ENCODE results near the gene UNC5CL. TPM values are rescaled to one million over a fixed set of nuclear protein-coding genes. Genes with fewer than 3 reads are reported as not detected.

UNC5CL gene
- polyA plus RNA-seq, 1 donor (not counting 4 experiments of a cell fraction or from before 2014, with no cell fraction given), result 0.34 TPM

GRCh38 chr6:41036186-41036585, 2.8 kb downstream of the UNC5CL start:
- dilution Hi-C loops (cut with MboI; ENCODE audit: extremely low pct_ligation_motif_present, low sequenced_read_pairs), result no loop called here
- TF ChIP-seq EZH2 (IDR thresholded peaks at IDR 0.05; ENCODE audit: low read length), result no peak
- no peaks in the 10 kb centered on the region for H3K9me1 ChIP-seq (ENCODE audit: control insufficient read depth, extremely low read depth, insufficient read depth, low read length)
- no peaks in the 10 kb centered on the region for H3K27me3 ChIP-seq (ENCODE audit: control insufficient read depth, extremely low read depth, insufficient read depth, low read length)
- H3K4me2 ChIP-seq (ENCODE audit: control insufficient read depth, extremely low read depth, insufficient read depth, low read depth, low read length), result peak overlapping the region; percentile 70
- H3K4me1 ChIP-seq (ENCODE audit: control insufficient read depth, extremely low read depth, insufficient read depth, low read length), result peaks cover 45% of the 10 kb centered on the region
- H3K36me3 ChIP-seq (ENCODE audit: control insufficient read depth in 2 of 2, extremely low read depth in 1 of 2, insufficient read depth in 2 of 2, low read length in 2 of 2), result no peaks in the 10 kb centered on the region
- no peak for DNase-seq (ENCODE audit: low read depth, low spot score)
- H3K9ac ChIP-seq (ENCODE audit: control insufficient read depth, extremely low read depth, insufficient read depth, low read length), result no peak overlapping the region
- no peaks in the 10 kb centered on the region for H4K20me1 ChIP-seq (ENCODE audit: control insufficient read depth, extremely low read depth, insufficient read depth, low read length)
- H2AFZ ChIP-seq (ENCODE audit: control insufficient read depth, low read length), result no peak overlapping the region
- peak overlapping the region; percentile 47 for H3K27ac ChIP-seq (ENCODE audit: control insufficient read depth, insufficient read depth, low read length)
- FAIRE-seq, result peak; percentile 60
- H3K79me2 ChIP-seq (ENCODE audit: control insufficient read depth, insufficient read depth, low read length), result no peaks in the 10 kb centered on the region
- no peak overlapping the region for H3K4me3 ChIP-seq (ENCODE audit: control insufficient read depth in 2 of 3, extremely low read depth in 1 of 3, insufficient read depth in 2 of 3, low read depth in 1 of 3, low read length in 3 of 3)
- no peaks in the 10 kb centered on the region for H3K9me3 ChIP-seq (ENCODE audit: control insufficient read depth, low read depth, low read length)

DNA sequence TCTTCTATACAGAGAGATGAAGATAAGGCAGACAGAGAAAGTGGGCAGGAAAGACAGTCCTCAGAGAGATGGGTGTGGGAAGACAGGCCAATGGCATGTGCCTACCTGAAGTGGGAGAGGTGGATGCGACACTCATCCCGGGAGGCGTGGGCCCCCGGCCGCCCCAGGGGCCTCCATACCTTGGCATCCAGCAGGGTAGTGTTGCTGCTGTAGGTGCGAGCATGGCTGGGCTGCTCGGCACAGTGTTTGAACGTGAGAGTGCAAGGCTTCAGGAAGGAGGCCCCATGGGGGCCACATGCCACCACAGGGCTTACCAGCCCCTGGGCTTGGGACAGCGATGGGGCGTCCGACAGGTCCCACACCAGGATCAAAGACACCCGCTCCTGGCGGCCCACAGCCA, 5.2 kb downstream of the UNC5CL start:
- Histone ChIP-seq H3K9me3 (ENCODE audit: control insufficient read depth, low read depth, low read length) (no peaks in the 10 kb centered on the region), H3K9me1 (ENCODE audit: control insufficient read depth, extremely low read depth, insufficient read depth, low read length) (no peaks in the 10 kb centered on the region), H4K20me1 (ENCODE audit: control insufficient read depth, extremely low read depth, insufficient read depth, low read length) (no peaks in the 10 kb centered on the region), H3K9ac (ENCODE audit: control insufficient read depth, extremely low read depth, insufficient read depth, low read length) (no peak overlapping the region), H2AFZ (ENCODE audit: control insufficient read depth, low read length) (no peak overlapping the region), H3K27me3 (ENCODE audit: control insufficient read depth, extremely low read depth, insufficient read depth, low read length) (no peaks in the 10 kb centered on the region), H3K4me1 (ENCODE audit: control insufficient read depth, extremely low read depth, insufficient read depth, low read length) (peaks cover 25% of the 10 kb centered on the region), H3K27ac (ENCODE audit: control insufficient read depth, insufficient read depth, low read length) (no peak overlapping the region), H3K4me2 (ENCODE audit: control insufficient read depth, extremely low read depth, insufficient read depth, low read depth, low read length) (no peak overlapping the region), H3K79me2 (ENCODE audit: control insufficient read depth, insufficient read depth, low read length) (no peaks in the 10 kb centered on the region), H3K4me3 (ENCODE audit: control insufficient read depth in 2 of 3, extremely low read depth in 1 of 3, insufficient read depth in 2 of 3, low read depth in 1 of 3, low read length in 3 of 3) (no peak overlapping the region), H3K36me3 (ENCODE audit: control insufficient read depth in 2 of 2, extremely low read depth in 1 of 2, insufficient read depth in 2 of 2, low read length in 2 of 2) (no peaks in the 10 kb centered on the region)
- DNase-seq (ENCODE audit: low read depth, low spot score) (no peak), FAIRE-seq (no peak)
- dilution Hi-C loops (cut with MboI; ENCODE audit: extremely low pct_ligation_motif_present, low sequenced_read_pairs), result no loop called here
- TF ChIP-seq EZH2 (IDR thresholded peaks at IDR 0.05; ENCODE audit: low read length), result no peak
- TF ChIP-seq, protein P1, sequence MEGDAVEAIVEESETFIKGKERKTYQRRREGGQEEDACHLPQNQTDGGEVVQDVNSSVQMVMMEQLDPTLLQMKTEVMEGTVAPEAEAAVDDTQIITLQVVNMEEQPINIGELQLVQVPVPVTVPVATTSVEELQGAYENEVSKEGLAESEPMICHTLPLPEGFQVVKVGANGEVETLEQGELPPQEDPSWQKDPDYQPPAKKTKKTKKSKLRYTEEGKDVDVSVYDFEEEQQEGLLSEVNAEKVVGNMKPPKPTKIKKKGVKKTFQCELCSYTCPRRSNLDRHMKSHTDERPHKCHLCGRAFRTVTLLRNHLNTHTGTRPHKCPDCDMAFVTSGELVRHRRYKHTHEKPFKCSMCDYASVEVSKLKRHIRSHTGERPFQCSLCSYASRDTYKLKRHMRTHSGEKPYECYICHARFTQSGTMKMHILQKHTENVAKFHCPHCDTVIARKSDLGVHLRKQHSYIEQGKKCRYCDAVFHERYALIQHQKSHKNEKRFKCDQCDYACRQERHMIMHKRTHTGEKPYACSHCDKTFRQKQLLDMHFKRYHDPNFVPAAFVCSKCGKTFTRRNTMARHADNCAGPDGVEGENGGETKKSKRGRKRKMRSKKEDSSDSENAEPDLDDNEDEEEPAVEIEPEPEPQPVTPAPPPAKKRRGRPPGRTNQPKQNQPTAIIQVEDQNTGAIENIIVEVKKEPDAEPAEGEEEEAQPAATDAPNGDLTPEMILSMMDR (optimal IDR thresholded peaks at IDR 0.05 in 1 of 3, IDR thresholded peaks at IDR 0.05 in 1 of 3, conservative IDR thresholded peaks at IDR 0.05 in 1 of 3; ENCODE audit: extremely low read depth in 1 of 3, insufficient read depth in 2 of 3, low read length in 3 of 3), result no peak

- no peaks in the 10 kb centered on the region for H4K20me1 ChIP-seq (ENCODE audit: control insufficient read depth, extremely low read depth, insufficient read depth, low read length)
- no peaks in the 10 kb centered on the region for H3K9me3 ChIP-seq (ENCODE audit: control insufficient read depth, low read depth, low read length)
- no peaks in the 10 kb centered on the region for H3K9me1 ChIP-seq (ENCODE audit: control insufficient read depth, extremely low read depth, insufficient read depth, low read length)
- no peak overlapping the region for H3K27ac ChIP-seq (ENCODE audit: control insufficient read depth, insufficient read depth, low read length)
- H2AFZ ChIP-seq (ENCODE audit: control insufficient read depth, low read length), result no peak overlapping the region
- no peak for FAIRE-seq
- H3K9ac ChIP-seq (ENCODE audit: control insufficient read depth, extremely low read depth, insufficient read depth, low read length), result no peak overlapping the region
- DNase-seq (ENCODE audit: low read depth, low spot score), result no peak
- no peak for TF ChIP-seq EZH2 (IDR thresholded peaks at IDR 0.05; ENCODE audit: low read length)
- TF ChIP-seq, protein P1 (optimal IDR thresholded peaks at IDR 0.05 in 1 of 3, IDR thresholded peaks at IDR 0.05 in 1 of 3, conservative IDR thresholded peaks at IDR 0.05 in 1 of 3; ENCODE audit: extremely low read depth in 1 of 3, insufficient read depth in 2 of 3, low read length in 3 of 3), result no peak
- no peaks in the 10 kb centered on the region for H3K79me2 ChIP-seq (ENCODE audit: control insufficient read depth, insufficient read depth, low read length)
- H3K4me3 ChIP-seq (ENCODE audit: control insufficient read depth in 2 of 3, extremely low read depth in 1 of 3, insufficient read depth in 2 of 3, low read depth in 1 of 3, low read length in 3 of 3), result no peak overlapping the region
- no peaks in the 10 kb centered on the region for H3K36me3 ChIP-seq (ENCODE audit: control insufficient read depth in 2 of 2, extremely low read depth in 1 of 2, insufficient read depth in 2 of 2, low read length in 2 of 2)
- dilution Hi-C loops (cut with MboI; ENCODE audit: extremely low pct_ligation_motif_present, low sequenced_read_pairs), result no loop called here
- H3K4me2 ChIP-seq (ENCODE audit: control insufficient read depth, extremely low read depth, insufficient read depth, low read depth, low read length), result no peak overlapping the region
- no peaks in the 10 kb centered on the region for H3K27me3 ChIP-seq (ENCODE audit: control insufficient read depth, extremely low read depth, insufficient read depth, low read length)
- peaks cover 34% of the 10 kb centered on the region for H3K4me1 ChIP-seq (ENCODE audit: control insufficient read depth, extremely low read depth, insufficient read depth, low read length)
Measured at GRCh38 chr6:41032830-41033229, 6.2 kb downstream of the UNC5CL start.

Measured in keratinocyte (primary cell).